ENCODE measurements around the gene GALNT9.

Gene GALNT9

DNA sequence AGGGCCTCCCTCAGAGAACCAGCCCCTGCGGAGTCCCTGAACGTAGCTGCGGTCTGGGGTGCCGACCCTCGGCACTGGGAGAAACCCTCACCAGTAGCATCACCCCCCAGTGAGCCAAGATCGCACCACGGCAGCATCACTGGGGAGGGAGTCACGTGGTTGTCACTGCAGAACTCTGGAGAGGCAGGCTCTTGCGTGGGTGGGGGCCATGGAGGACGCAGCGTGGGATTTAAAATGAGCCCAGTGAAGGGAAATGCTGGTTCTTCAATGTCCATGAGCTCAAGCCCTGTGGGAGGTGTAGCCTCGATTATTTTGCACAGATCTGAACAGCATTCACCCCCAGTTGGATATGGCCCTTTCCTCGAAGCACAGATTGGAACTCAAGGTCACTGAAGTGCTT is 3.9 kb upstream of the GALNT9 start:
- in situ Hi-C loops (cut with MboI; ENCODE audit: low pct_unique_long_range_greater_than_20kb, low sequenced_read_pairs): no loop called here
- DNase-seq: no peak

DNA sequence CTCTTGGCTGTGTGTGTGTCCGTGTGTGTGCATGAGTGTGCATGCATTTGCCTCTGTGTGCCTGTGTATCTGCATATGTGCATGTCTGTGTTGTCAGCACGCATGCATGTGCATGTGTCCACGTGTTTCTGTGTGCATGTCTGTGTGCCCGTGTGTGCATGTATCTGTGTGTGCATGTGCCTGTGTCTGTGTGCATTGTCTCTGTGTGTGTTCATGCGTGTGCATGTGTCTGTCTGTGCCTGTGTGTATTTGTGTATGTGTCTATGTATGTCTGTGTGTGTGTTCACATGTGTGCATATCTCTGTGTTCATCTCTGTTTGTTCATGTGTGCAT is 1.1 kb upstream of the GALNT9 start:
- no peak for DNase-seq
- in situ Hi-C loops (cut with MboI; ENCODE audit: low pct_unique_long_range_greater_than_20kb, low sequenced_read_pairs): no loop called here

DNA sequence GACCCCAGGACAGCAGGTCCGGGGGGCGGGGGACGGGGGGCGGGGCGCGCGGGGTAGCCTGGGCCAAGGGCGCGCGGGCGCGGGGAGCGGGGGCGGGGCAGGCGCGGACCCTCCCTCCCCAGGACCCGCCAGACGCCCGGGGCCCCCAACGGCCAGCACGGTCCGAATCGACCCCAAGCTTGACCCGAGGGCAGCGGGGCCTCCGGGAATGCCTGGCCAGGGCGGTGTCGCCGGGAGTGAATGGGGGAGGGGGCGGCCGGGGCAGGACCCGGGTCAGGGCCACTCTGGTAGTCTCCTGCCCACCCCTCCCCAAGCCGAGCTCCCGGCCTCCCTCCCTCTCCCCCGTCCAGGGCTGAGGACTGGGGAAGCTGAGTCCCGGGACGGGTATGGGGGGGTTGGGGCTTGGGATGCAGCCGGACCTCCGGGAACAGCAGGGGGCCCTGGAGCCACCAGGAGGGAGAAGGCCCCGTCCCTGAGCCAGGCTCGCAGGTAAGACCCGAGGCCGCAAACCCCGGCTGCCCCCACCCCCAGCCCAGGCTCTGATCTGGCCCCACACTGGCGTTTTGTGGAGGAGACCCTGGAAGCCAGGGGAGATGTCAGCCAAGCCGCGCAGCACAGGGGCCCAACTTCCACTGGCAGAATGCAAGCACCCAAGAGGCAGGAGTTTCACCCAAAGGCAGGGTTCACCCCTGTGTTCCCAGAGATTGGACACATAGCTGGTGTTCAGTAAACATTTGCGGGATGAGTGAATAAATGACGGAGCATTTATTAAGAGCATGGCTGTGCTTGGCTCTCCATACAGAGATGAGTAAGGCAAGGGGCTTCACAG is 545 bp upstream of the GALNT9 start:
- in situ Hi-C loops (cut with MboI; ENCODE audit: low pct_unique_long_range_greater_than_20kb, low sequenced_read_pairs): no loop called here
- no peak for DNase-seq

DNA sequence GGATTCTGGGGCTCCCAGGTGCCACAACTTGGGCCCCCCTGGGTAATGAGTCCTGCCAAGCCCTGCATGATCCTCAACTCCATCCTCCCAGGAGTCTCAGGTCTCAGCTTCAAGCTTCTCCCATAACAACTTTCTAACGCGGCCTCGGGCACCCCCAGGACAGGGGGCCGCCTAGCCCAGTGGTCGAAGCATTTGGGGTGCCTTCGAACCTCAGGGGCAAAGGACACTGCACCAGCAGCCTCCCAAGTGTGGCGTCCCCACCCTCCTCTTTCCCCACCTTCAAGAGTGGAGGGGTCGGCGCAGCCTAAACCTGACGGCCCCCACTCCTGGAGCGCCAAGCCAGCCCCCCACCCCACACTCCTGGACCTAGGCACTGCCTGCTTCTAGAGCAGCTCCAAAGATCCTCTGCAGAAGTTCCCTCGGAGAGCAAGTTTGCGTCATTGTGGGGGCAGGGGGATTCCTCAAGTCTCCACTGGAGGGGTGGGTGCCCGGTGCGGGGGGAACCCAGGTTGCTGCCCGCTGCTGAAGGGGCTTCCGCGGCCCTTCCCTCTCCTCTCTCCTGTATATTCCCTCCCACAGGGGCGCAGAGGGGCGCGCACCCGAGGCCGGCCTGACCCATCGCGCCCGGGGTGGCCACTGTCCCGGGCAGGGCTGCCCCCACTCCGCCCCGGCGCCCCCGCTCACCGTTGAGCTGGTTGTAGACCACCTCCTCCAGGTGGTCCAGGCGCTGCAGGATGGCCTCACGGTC is 933 bp downstream of the GALNT9 start:
- DNase-seq: peak; percentile 4
- in situ Hi-C loops (cut with MboI; ENCODE audit: low pct_unique_long_range_greater_than_20kb, low sequenced_read_pairs): no loop called here

DNA sequence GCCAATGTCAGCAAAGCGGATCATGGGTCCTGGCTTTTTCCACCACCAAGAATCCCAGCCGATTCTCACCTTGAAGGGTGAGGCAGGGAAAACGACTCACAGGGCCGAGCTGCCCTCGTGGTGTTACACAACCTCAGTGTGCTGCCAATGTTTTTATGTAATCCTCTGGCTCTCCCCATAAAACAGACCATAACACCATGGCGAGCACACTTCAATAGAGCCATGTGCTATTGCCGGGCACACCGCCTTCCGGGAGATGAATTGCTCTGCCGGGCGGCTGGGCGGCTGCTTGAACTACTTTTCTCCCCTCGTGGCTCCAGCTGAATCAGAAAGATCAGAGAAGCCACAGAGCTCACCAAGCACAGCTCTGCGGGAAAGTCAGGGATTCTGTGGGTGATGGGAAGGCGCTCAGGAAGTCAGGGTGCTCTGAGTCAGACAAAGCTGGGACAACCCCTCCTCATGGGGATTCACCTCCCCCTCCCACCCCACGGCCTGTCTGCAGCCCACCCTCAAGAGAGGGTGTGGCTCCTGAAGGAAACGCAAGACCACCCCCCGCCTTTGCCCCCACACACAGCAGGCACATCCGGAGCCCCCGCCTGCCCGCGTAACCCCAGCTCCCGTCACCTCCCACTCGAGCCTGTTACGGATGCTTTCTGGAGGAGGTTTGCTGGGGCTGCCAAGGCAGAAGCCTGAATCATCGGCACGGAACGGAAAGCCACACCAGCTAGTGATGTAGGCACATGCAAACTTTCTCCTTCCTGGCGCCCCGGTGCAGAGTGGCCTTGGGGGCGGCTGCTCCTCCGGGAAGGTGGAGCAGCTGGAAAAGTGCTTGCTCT is 1.8 kb downstream of the GALNT9 start:
- in situ Hi-C loops (cut with MboI; ENCODE audit: low pct_unique_long_range_greater_than_20kb, low sequenced_read_pairs): no loop called here
- peak; percentile 64 for DNase-seq

DNA sequence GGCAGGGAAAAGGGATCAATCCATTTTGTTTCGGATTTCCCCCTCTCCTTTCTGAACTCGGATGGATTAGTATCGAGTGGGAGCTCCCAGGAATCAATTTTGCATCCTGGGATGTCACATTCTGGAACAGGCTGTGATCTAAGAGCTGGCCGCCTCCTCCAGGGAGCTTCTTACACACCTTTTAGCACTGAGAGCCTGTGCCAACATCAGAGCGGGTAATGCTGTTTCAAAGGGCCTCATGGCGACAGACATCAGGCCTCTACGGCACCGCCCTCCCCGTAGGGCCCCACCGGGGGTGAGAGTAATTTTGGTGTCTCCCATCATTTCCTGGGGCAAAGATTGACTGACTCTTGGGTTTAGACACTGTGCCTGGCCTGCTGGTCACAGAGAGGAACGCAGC is 2.7 kb downstream of the GALNT9 start:
- in situ Hi-C loops (cut with MboI; ENCODE audit: low pct_unique_long_range_greater_than_20kb, low sequenced_read_pairs): no loop called here
- no peak for DNase-seq

DNA sequence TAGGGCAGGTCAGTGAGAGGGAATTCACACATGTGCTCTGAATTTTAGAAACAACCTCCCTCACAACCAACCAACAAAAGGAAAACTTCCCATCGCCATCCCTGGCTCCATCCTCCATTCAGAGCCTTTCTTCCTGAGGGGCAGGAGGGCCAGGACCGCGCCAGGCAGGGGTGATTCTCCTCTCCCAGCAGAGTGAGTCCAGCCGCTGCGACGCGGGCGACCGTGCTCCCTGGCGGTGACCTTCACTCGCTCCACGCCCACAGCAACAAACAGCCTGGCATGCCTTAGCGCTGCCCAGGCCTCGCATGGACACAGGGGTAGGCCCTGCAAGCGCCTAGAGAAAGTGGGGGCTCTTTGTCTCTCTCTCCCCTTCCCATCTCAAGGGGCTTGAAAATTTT is 3.7 kb downstream of the GALNT9 start:
- in situ Hi-C loops (cut with MboI; ENCODE audit: low pct_unique_long_range_greater_than_20kb, low sequenced_read_pairs): no loop called here
- no peak for DNase-seq

DNA sequence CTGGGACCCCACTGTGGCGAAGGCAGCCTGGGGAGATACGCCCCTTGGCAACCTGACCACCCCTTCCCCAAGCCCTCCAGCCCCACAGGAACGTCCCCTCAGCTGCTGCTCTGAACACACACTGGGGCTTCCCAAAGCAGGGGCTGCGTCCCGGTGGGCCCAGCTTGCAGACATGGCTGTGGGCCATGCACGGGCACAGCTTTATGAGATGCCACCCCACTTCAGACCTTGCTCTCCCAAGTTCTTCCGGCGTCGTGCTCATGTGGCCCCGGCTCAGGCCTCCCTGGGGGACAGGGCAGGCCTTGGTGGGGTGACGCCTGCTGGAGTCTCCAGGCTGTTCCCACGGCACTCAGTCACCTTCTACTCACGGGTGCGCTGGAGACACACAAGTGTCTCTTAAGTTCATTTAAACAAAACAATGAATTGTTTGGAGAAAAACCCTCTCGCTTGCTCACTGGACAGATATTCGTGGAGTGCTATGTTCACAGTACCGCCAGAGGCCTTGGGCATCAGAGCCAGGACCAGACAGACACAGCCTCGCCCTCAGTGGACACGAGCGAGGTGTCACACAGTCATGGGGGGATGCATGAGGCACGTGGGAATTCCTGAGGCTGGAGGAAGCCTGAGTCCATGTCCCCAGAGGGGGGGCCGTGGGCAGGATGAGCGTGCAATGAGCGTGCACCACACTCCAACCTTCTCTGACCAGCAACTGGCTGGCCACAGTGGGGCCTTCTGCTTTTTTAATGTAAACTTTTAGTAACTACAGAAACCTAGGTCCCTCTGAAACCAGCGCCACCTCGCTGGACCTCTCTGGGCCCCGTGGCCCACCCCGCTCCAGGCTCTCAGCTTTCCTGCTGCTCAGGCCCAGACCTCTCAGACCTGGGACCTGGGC is 4.3 kb downstream of the GALNT9 start:
- in situ Hi-C loops (cut with MboI; ENCODE audit: low pct_unique_long_range_greater_than_20kb, low sequenced_read_pairs): no loop called here
- no peak for DNase-seq

DNA sequence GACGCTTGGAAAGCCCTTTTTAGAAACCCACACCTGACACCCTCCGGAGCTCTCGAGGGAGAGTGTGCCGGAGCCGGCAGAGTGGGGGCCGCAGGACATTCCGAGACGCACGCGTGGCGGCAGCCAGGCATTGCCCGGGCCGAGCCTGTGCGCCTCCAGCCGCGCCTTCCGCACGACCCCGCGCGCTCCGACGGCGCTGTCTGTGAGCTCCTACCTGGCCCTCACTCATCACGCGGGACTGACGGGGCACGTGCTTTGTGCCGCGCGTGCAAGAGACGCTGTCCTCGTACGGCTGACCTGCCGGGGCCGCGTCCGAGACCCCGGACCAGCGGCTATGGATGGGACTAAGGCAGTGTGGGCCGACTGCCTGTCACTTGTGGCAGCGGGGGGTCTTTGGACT is 5.2 kb downstream of the GALNT9 start:
- no peak for DNase-seq
- in situ Hi-C loops (cut with MboI; ENCODE audit: low pct_unique_long_range_greater_than_20kb, low sequenced_read_pairs): no loop called here

DNA sequence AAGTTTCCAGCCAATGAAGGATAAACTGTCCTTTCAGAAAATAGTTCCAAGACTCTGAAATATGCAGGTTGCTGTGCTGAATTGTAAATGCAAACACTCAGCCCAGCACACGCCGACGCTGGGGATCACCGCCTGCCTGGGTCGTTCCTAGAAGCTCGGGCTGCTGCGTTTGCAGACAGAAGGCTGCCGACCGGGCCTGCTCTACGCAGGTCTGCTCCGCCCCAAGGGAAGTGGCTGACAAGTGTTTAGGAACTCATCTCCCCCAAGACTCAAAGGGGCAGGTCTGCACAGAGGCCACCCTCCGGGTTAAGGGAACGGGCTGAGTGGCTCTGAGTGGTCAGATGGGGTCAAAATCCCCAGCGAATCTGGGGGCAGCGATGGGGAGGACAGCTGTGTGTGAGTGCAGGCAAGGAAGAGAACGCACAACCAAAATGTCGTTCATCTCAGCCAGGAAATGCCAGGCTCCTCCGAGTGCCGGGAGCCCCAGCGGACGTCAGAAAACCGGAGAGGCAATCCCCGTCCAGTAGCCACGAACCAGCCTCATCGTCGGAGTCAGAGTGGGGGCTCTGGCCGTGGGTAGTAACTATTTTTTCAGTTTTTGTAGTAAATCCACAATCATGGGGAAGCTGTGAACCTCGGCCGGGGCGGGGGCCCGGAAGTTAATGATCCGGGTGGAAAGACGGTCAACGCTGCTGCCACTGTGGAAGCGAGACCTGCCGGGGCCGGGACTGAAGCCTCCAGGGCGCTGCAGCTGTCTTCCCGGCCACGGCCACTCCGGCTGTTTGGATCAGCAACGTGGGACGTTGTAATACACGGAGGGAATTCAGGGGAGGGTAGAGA is 6.0 kb downstream of the GALNT9 start:
- no peak for DNase-seq
- in situ Hi-C loops (cut with MboI; ENCODE audit: low pct_unique_long_range_greater_than_20kb, low sequenced_read_pairs): no loop called here

DNA sequence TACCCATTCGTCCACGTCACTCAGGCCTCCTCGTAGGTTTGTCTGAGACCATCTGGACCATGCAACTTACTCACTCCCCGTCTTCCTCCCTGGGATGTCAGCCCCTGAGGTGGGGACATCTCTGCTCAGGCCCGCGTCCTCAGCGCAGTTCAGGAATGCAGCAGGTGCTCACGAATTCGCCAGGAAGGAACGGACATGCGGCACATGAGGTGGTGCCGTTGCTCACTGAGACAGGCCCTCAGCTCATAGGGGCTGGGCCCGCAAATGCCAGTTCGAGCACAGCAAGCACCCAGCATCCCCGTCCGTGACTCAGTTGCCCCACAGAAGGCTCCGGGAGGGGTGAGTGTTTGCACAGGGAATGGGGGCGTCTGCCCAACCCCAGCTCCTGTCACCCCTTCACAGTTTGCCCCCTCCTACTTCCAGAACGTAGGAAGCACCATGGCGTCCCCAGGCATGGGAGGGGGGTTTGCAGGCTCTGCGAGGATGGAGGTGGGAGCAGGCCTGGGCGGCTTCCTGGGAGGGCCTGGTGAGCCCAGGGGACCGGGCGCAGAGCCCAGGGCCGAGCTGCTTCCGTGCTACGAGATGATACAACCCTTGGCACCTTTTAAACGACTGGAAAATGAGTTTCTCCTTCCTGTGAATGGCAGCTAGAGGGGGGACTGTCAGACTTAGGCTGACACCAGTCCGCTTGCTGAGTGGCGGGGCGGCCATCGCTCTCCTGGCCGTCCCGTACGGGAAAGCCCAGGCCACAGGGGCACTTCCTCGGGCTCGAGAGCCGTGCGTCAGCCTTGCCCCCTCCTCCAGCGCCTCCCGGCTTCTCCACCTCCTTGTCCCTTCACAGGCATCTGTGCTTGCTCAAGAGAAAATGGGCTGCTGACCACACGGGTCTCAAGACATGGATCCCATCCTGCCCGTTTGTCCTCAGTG is 6.9 kb downstream of the GALNT9 start:
- in situ Hi-C loops (cut with MboI; ENCODE audit: low pct_unique_long_range_greater_than_20kb, low sequenced_read_pairs): no loop called here
- DNase-seq: no peak

DNA sequence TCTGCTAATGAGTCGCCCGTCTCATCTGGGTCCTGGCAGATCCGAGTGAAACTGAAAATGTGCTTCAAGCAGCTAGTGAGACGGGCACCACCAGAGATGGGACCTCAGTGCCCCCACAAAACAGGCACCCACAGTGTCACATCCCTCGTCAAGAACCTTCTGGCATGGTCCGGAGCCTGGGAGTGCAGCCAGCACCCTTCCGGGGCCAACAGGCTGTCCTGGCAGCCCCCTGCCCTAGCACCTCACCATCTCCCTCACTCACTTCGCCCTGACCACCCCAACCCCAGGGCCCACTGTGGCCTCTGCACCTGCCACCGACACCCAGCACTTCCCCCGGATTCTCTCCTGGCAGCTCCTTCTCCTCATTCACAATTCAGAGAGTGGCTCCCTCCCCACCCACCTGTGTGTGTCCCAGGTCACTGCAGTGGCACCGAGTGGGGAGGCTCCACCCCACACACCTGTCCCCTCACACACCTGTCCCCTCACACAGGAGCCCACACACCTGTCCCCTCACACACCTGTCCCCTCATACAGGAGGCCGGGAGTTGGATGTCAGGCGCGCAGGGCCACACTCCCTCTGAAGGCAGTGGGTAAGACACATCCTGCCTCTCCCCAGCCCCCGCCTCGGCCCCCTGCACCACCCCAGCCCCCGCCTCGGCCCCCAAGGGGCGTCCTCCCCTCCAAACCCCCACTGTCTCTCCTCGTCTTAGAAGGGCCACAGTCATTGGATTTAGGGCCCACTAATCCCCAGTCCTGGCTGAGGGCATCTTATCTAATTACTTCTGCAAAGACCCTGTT is 7.9 kb downstream of the GALNT9 start:
- in situ Hi-C loops (cut with MboI; ENCODE audit: low pct_unique_long_range_greater_than_20kb, low sequenced_read_pairs): no loop called here
- DNase-seq: no peak

DNA sequence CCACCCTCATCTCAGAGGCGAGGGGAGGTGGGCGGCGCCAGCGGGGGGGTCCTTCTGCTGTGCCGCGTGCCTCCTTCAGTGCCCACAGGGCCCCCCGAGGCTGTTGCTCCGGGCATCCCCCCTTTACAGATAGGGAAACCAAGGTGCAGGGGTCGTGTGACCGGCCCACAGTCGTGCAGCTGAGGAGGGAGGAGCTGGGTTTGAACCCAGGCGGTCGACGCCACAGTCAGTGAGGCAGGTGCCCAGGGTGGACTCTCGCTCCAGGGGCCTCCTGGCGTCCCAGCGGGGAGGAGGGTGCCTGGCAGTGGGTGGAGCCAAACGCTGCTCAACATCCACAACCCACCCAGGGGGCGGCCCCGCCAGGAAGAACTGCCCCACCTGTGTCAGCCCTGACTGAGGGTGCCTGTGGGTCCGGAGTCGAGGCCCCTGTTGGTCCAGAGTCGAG is 8.6 kb downstream of the GALNT9 start:
- in situ Hi-C loops (cut with MboI; ENCODE audit: low pct_unique_long_range_greater_than_20kb, low sequenced_read_pairs): no loop called here
- DNase-seq: no peak

DNA sequence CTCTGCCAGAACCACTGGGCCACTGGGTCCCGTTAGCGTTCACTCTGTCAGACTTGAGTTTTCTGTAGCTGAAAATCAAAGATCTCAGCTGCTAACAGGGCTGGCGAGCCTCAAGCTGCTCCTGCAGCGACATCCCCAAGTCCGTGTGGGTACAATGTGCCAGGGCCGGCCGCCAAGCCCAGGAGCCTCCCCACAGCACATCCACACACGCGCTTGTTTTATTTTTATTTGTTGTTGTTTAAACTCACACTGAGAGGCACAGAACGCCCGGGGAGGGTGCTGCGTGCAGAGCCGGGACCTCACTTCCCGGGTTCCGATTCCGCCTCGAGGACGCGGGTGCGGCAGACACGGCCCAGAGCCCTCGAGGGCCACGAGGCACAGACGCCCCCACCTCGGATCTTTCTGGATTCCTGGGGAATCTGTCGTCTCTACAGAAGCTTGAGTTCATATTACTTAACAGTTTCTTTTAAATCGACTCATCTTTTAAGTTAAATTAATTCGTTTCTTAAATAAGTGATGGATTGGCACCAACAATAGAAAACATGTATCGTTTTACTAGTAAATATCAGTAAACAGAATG is 9.3 kb downstream of the GALNT9 start:
- no peak for DNase-seq
- in situ Hi-C loops (cut with MboI; ENCODE audit: low pct_unique_long_range_greater_than_20kb, low sequenced_read_pairs): no loop called here

DNA sequence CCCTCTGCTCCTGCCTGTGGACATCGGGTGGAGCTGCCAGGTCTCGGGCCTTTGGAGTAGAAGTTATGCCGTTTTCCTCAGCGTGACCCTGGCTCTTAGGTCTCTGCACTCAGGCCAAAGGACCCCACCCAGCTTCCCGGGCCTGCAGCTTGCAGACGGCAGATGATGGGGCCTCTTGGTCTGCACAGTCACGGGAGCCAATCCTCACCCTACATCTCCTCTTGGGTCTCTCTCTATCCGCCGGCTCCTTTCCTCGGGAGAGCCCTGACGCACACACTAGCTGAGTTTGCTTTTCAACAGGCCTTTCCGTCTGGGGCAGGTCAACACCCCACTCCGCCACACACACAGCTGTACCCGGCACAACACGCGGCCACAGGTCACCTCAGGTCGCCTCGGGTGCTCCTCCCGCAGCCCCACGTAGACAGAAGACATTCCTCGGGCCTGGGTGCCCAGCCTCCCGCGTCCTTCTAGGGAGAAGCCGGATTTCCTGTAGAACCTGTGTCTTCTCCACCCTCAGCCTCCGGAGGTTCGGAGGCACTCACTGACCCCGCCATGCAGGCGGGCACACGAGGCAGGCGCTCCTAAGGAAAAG is 9.9 kb downstream of the GALNT9 start:
- no peak for DNase-seq
- in situ Hi-C loops (cut with MboI; ENCODE audit: low pct_unique_long_range_greater_than_20kb, low sequenced_read_pairs): no loop called here

DNA sequence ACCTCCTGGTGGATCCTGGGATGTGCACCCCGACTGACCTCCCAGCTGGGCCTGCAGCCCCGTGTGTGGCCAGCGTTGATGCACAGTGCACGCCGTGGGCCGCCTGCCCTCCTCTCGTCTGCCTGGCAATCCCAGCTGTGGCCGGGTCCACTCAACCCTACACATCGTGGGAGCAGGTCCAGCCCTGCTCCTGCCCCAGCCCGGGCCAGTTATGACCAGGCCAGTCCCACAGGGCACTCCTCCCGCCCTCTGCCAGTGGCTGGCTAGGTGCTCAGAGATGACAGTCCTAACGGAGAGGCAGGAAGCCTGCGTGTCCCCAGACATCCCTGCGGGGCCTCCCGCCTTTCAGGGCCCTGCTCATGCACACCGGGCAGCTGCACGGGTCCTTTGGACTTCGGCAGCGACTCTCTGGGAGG is 10.8 kb downstream of the GALNT9 start:
- in situ Hi-C loops (cut with MboI; ENCODE audit: low pct_unique_long_range_greater_than_20kb, low sequenced_read_pairs): no loop called here
- no peak for DNase-seq
